NCI-H1048 (cell line): ENCODE results near the gene ADGRG1.
"Not testable (repeated sequence)": the region's sequence is repeated elsewhere in the genome, so short reads cannot be mapped to it uniquely, and the experiment has no call there.

Source experiments
- DNase-seq: peaks from one replicate; lab custom pipeline; 2025; lab: John Stamatoyannopoulos, UW

Gene ADGRG1

GRCh38 chr16:57628008-57628781, at the start of gene ADGRG1:
ADGRG1 (plus strand) TSS chr16:57628630; CDS start chr16:57650288, 21,658 bp downstream.
- DNase-seq = no peak

- DNase-seq = no peak
These were observed 49.1 kb upstream of the ADGRG1 start for GRCh38 chr16:57579361-57579665.

GRCh38 chr16:57585051-57585687, 43.3 kb upstream of the ADGRG1 start:
- DNase-seq = no peak

- no peak for DNase-seq
These were observed 39.6 kb upstream of the ADGRG1 start for GRCh38 chr16:57588831-57589230.

GRCh38 chr16:57589374-57589773, 39.1 kb upstream of the ADGRG1 start:
- DNase-seq = no peak

GRCh38 chr16:57590654-57591085, 37.8 kb upstream of the ADGRG1 start:
- no peak for DNase-seq

GRCh38 chr16:57591086-57591869, 37.2 kb upstream of the ADGRG1 start:
- DNase-seq = no peak

GRCh38 chr16:57591870-57592485, 36.5 kb upstream of the ADGRG1 start:
- no peak for DNase-seq

- DNase-seq = no peak
These were observed 35.8 kb upstream of the ADGRG1 start for GRCh38 chr16:57592591-57593003.

- no peak for DNase-seq
These were observed 35.4 kb upstream of the ADGRG1 start for GRCh38 chr16:57593021-57593420.

GRCh38 chr16:57593990-57594389, 34.4 kb upstream of the ADGRG1 start:
- no peak for DNase-seq

- no peak for DNase-seq
These were observed 33.8 kb upstream of the ADGRG1 start for GRCh38 chr16:57594531-57595031.

GRCh38 chr16:57596234-57596633, 32.2 kb upstream of the ADGRG1 start:
- DNase-seq = not testable (repeated sequence)

GRCh38 chr16:57598437-57598836, 30.0 kb upstream of the ADGRG1 start:
- no peak for DNase-seq

- no peak for DNase-seq
These were observed 28.2 kb upstream of the ADGRG1 start for GRCh38 chr16:57600048-57600835.

- DNase-seq = no peak
These were observed 27.4 kb upstream of the ADGRG1 start for GRCh38 chr16:57600952-57601580.

- DNase-seq = no peak
These were observed 26.5 kb upstream of the ADGRG1 start for GRCh38 chr16:57601801-57602478.

GRCh38 chr16:57603115-57604024, 25.1 kb upstream of the ADGRG1 start:
- no peak for DNase-seq

GRCh38 chr16:57604177-57604576, 24.3 kb upstream of the ADGRG1 start:
- no peak for DNase-seq
